Chondrocyte (in vitro differentiated cells): ENCODE measurements around the gene EYA2. TPM values are rescaled to one million over a fixed set of nuclear protein-coding genes. Genes with fewer than 3 reads are reported as not detected.

Source experiments
- DNase-seq: peaks from one replicate; pipeline ENCODE4 v3.0.0; 2021; ENCODE audit warnings: mixed read lengths, low spot score
- H3K27ac Mint-ChIP-seq: one replicate; pipeline ENCODE4 v1.8.0; 2021; ENCODE audit warnings: mild to moderate bottlenecking, moderate library complexity, mixed read lengths; ENCODE audit not compliant: unreplicated experiment
- H3K27me3 Mint-ChIP-seq: 2 replicates; pipeline ENCODE4 v1.8.0; 2021; ENCODE audit warnings: low read depth, mixed read lengths
- H3K36me3 Mint-ChIP-seq: 2 replicates; pipeline ENCODE4 v1.8.0; 2021; ENCODE audit warnings: low read depth, mixed read lengths
- H3K4me1 Mint-ChIP-seq: 2 replicates; pipeline ENCODE4 v1.8.0; 2021; ENCODE audit warnings: low read depth, mild to moderate bottlenecking, mixed read lengths
- H3K4me3 Mint-ChIP-seq: one replicate; pipeline ENCODE4 v1.8.0; 2021; ENCODE audit warnings: mild to moderate bottlenecking, moderate library complexity, mixed read lengths; ENCODE audit not compliant: unreplicated experiment
- H3K9me3 Mint-ChIP-seq: 2 replicates; pipeline ENCODE4 v1.8.0; 2021; ENCODE audit warnings: low read depth, mixed read lengths
- CTCF ChIP-seq: fragments of 200-600 bp; sonication (generic); IDR thresholded peaks from 2 replicates; pipeline ENCODE4 v1.5.0; 2021; ENCODE audit warnings: antibody characterized with exemption, mild to moderate bottlenecking, moderate library complexity
- total RNA-seq: library from RNA; stranded (reverse); gene quantifications from 3 replicates; pipeline ENCODE4 v1.2.1, GENCODE V29; 2021

EYA2 gene
- total RNA-seq, 1 donor from 2014 or later, result 0.32 TPM

- Mint-ChIP-seq H3K27ac (no peak overlapping the region), H3K4me3 (no peak overlapping the region), H3K36me3 (no peaks in the 10 kb centered on the region), H3K27me3 (peaks cover 12% of the 10 kb centered on the region), H3K9me3 (no peaks in the 10 kb centered on the region), H3K4me1 (no peaks in the 10 kb centered on the region)
- TF ChIP-seq CTCF, result no peak
- no peak for DNase-seq
Observed at GRCh38 chr20:46850896-46851295, 43.7 kb upstream of the EYA2 start.

GRCh38 chr20:46851746-46852145 is 42.9 kb upstream of the EYA2 start:
- peaks cover 12% of the 10 kb centered on the region for H3K27me3 Mint-ChIP-seq
- no peak for TF ChIP-seq CTCF
- no peaks in the 10 kb centered on the region for H3K36me3 Mint-ChIP-seq
- no peak overlapping the region for H3K4me3 Mint-ChIP-seq
- no peaks in the 10 kb centered on the region for H3K4me1 Mint-ChIP-seq
- H3K9me3 Mint-ChIP-seq, result no peaks in the 10 kb centered on the region
- H3K27ac Mint-ChIP-seq, result no peak overlapping the region
- DNase-seq, result no peak

- DNase-seq, result no peak
- no peak overlapping the region for H3K27ac Mint-ChIP-seq
Observed at GRCh38 chr20:46852313-46852712, 42.3 kb upstream of the EYA2 start.

GRCh38 chr20:46853926-46854325 is 40.7 kb upstream of the EYA2 start:
- H3K9me3 Mint-ChIP-seq, result no peaks in the 10 kb centered on the region
- no peak overlapping the region for H3K27ac Mint-ChIP-seq
- no peak for TF ChIP-seq CTCF
- no peak overlapping the region for H3K4me3 Mint-ChIP-seq
- H3K4me1 Mint-ChIP-seq, result no peaks in the 10 kb centered on the region
- peaks cover 12% of the 10 kb centered on the region for H3K27me3 Mint-ChIP-seq
- no peak for DNase-seq
- no peaks in the 10 kb centered on the region for H3K36me3 Mint-ChIP-seq

More at GRCh38 chr20:46852313-46852712, 42.3 kb upstream of the EYA2 start:
- TF ChIP-seq CTCF, result no peak
- Mint-ChIP-seq H3K4me3 (no peak overlapping the region), H3K9me3 (no peaks in the 10 kb centered on the region), H3K4me1 (no peaks in the 10 kb centered on the region), H3K27me3 (peaks cover 12% of the 10 kb centered on the region), H3K36me3 (no peaks in the 10 kb centered on the region)

- peaks cover 15% of the 10 kb centered on the region for H3K9me3 Mint-ChIP-seq
- TF ChIP-seq CTCF, result no peak
- no peak overlapping the region for H3K27ac Mint-ChIP-seq
- no peak for DNase-seq
- H3K4me1 Mint-ChIP-seq, result no peaks in the 10 kb centered on the region
- no peaks in the 10 kb centered on the region for H3K36me3 Mint-ChIP-seq
- H3K27me3 Mint-ChIP-seq, result peaks cover 18% of the 10 kb centered on the region
- H3K4me3 Mint-ChIP-seq, result no peak overlapping the region
Observed at GRCh38 chr20:46857061-46857831, 37.4 kb upstream of the EYA2 start.
